ENCODE results near the gene BCAP31. TPM values are rescaled to one million over a fixed set of nuclear protein-coding genes. Genes with fewer than 3 reads are reported as not detected.
"Not testable (repeated sequence)": the region's sequence is repeated elsewhere in the genome, so short reads cannot be mapped to it uniquely, and the experiment has no call there.

The BCAP31 gene
- total RNA-seq, 1 donor from 2014 or later, result 118 TPM

- Mint-ChIP-seq H3K27ac (no peak overlapping the region), H3K36me3 (peaks cover 10% of the 10 kb centered on the region), H3K4me1 (no peaks in the 10 kb centered on the region), H3K4me3 (no peak overlapping the region), H3K9me3 (peaks cover 7% of the 10 kb centered on the region), H3K27me3 (ENCODE audit: low read depth) (no peaks in the 10 kb centered on the region)
- no peak for DNase-seq (ENCODE audit: low spot score in 2 of 2, unreplicated experiment in 2 of 2)
- no peak for TF ChIP-seq CTCF (IDR thresholded peaks at IDR 0.05; ENCODE audit: unreplicated experiment)
These were observed 23.7 kb downstream of the BCAP31 start for GRCh38 chrX:153700376-153700945.

- not testable (repeated sequence) for H3K4me1 Mint-ChIP-seq; H3K27ac Mint-ChIP-seq; H3K36me3 Mint-ChIP-seq; DNase-seq (ENCODE audit: low spot score in 2 of 2, unreplicated experiment in 2 of 2); H3K9me3 Mint-ChIP-seq; H3K27me3 Mint-ChIP-seq (ENCODE audit: low read depth); H3K4me3 Mint-ChIP-seq
These were observed 24.3 kb downstream of the BCAP31 start for GRCh38 chrX:153699784-153700371.

- H3K9me3 Mint-ChIP-seq; DNase-seq (ENCODE audit: low spot score in 2 of 2, unreplicated experiment in 2 of 2); H3K27ac Mint-ChIP-seq; H3K4me1 Mint-ChIP-seq; H3K36me3 Mint-ChIP-seq; H3K27me3 Mint-ChIP-seq (ENCODE audit: low read depth); H3K4me3 Mint-ChIP-seq: not testable (repeated sequence)
These were observed 24.9 kb downstream of the BCAP31 start for GRCh38 chrX:153699210-153699783.

GRCh38 chrX:153697924-153698865, 26.0 kb downstream of the BCAP31 start:
- no peak overlapping the region for H3K4me3 Mint-ChIP-seq
- DNase-seq (ENCODE audit: low spot score in 2 of 2, unreplicated experiment in 2 of 2), result no peak

GRCh38 chrX:153696986-153697722, 27.0 kb downstream of the BCAP31 start:
- DNase-seq (ENCODE audit: low spot score in 2 of 2, unreplicated experiment in 2 of 2); H3K27ac Mint-ChIP-seq; H3K9me3 Mint-ChIP-seq; H3K36me3 Mint-ChIP-seq; H3K4me1 Mint-ChIP-seq; H3K27me3 Mint-ChIP-seq (ENCODE audit: low read depth); H3K4me3 Mint-ChIP-seq: not testable (repeated sequence)

More at GRCh38 chrX:153697924-153698865, 26.0 kb downstream of the BCAP31 start:
- peaks cover 10% of the 10 kb centered on the region for H3K36me3 Mint-ChIP-seq
- H3K4me1 Mint-ChIP-seq, result no peaks in the 10 kb centered on the region
- TF ChIP-seq CTCF (IDR thresholded peaks at IDR 0.05; ENCODE audit: unreplicated experiment), result no peak
- no peak overlapping the region for H3K27ac Mint-ChIP-seq
- peaks cover 7% of the 10 kb centered on the region for H3K9me3 Mint-ChIP-seq
- H3K27me3 Mint-ChIP-seq (ENCODE audit: low read depth), result no peaks in the 10 kb centered on the region

- DNase-seq (ENCODE audit: low spot score in 2 of 2, unreplicated experiment in 2 of 2); H3K4me1 Mint-ChIP-seq; H3K4me3 Mint-ChIP-seq; H3K27ac Mint-ChIP-seq; H3K36me3 Mint-ChIP-seq; H3K9me3 Mint-ChIP-seq; H3K27me3 Mint-ChIP-seq (ENCODE audit: low read depth): not testable (repeated sequence)
These were observed 27.6 kb downstream of the BCAP31 start for GRCh38 chrX:153696538-153696937.

GRCh38 chrX:153696100-153696499, 28.1 kb downstream of the BCAP31 start:
- no peak for DNase-seq (ENCODE audit: low spot score in 2 of 2, unreplicated experiment in 2 of 2)
- H3K9me3 Mint-ChIP-seq, result peaks cover 7% of the 10 kb centered on the region
- no peak for TF ChIP-seq CTCF (IDR thresholded peaks at IDR 0.05; ENCODE audit: unreplicated experiment)
- peaks cover 2% of the 10 kb centered on the region for H3K4me1 Mint-ChIP-seq
- no peaks in the 10 kb centered on the region for H3K27me3 Mint-ChIP-seq (ENCODE audit: low read depth)
- H3K27ac Mint-ChIP-seq, result no peak overlapping the region
- H3K4me3 Mint-ChIP-seq, result no peak overlapping the region
- H3K36me3 Mint-ChIP-seq, result peaks cover 10% of the 10 kb centered on the region
